Aorta (tissue), 5 donors: ENCODE measurements around the gene HLA-G. TPM values are rescaled to one million over a fixed set of nuclear protein-coding genes. Genes with fewer than 3 reads are reported as not detected.
"Not testable (repeated sequence)": the region's sequence is repeated elsewhere in the genome, so short reads cannot be mapped to it uniquely, and the experiment has no call there.

Source experiments
- ATAC-seq: fragments of 200-7000 bp; cut with Tn5 transposase; one replicate; pipeline ENCODE4 v1.9.1; 2022; ENCODE audit warnings: moderate library complexity; ENCODE audit not compliant: low FRiP score
- DNase-seq, 2 donors: peaks; one replicate each; pipeline ENCODE4 v3.0.0-alpha.2; 2020
- H3K27ac ChIP-seq, 2 donors: one replicate each; pipeline ENCODE4 v1.5.1; 2013; ENCODE audit warnings: low read length in 2 of 2, mild to moderate bottlenecking in 2 of 2, moderate library complexity in 2 of 2, control low read depth in 1 of 2, inconsistent platforms in 1 of 2, low read depth in 1 of 2
- H3K27me3 ChIP-seq, 2 donors: one replicate each; pipeline ENCODE4 v1.6.1; 2013; ENCODE audit warnings: control low read depth in 1 of 2, low read length in 1 of 2, mild to moderate bottlenecking in 1 of 2, moderate library complexity in 1 of 2; ENCODE audit not compliant: insufficient read depth in 2 of 2, control insufficient read depth in 1 of 2
- H3K36me3 ChIP-seq, 2 donors: one replicate each; pipeline ENCODE4 v1.6.1; 2013; ENCODE audit warnings: control low read depth in 1 of 2, low read length in 1 of 2, mild to moderate bottlenecking in 1 of 2; ENCODE audit not compliant: insufficient read depth in 2 of 2, control insufficient read depth in 1 of 2
- H3K4me1 ChIP-seq, 2 donors: one replicate each; pipeline ENCODE4 v1.6.1; 2013; ENCODE audit warnings: low read length in 2 of 2, control low read depth in 1 of 2, mild to moderate bottlenecking in 1 of 2, moderate library complexity in 1 of 2; ENCODE audit not compliant: insufficient read depth in 2 of 2, control insufficient read depth in 1 of 2
- H3K4me3 ChIP-seq, 2 donors: one replicate each; pipeline ENCODE4 v1.5.1; 2013; ENCODE audit warnings: low read length in 2 of 2, control low read depth in 1 of 2, mild to moderate bottlenecking in 1 of 2
- H3K9me3 ChIP-seq: one replicate; pipeline ENCODE4 v1.6.1; 2013; ENCODE audit warnings: mild to moderate bottlenecking, low read length; ENCODE audit not compliant: control insufficient read depth
- WGBS, 2 donors: extraction: QIAGEN DNeasy Blood & Tissue Kit; methylation state at CpG; one replicate each; pipeline ENCODE4 v1.1.7; 2013; 5-methylcytosine and 5-hydroxymethylcytosine counted together
- intact Hi-C, 2 donors: fragments of 100-400 bp; cut with DNase I; formaldehyde crosslinking; loops; one replicate each; pipeline versions ENCODE4 v1.14.2 to v1.15.0; 2022
- polyA plus RNA-seq, 2 donors: library from polyadenylated mRNA; stranded (reverse); fragments of 200-250 nt; gene quantifications; one replicate each; pipeline ENCODE4 v1.2.3, GENCODE V29; 2013
- total RNA-seq, 2 donors: library from RNA; stranded (reverse); fragmentation: NEBNext Ultra II Directional; extraction: Animal tissue kit (Norgen Biotek cat#: 25700); gene quantifications; one replicate each; pipeline ENCODE4 v1.2.1, GENCODE V29; 2021
- donor health status: healthy with polysubstance abuse.
- donor health status: Bipolar disorder and iron deficiency.
- donor health status: DM: no; HTN: no; CAD: no.
- donor health status: DM: no; HTN: no; CAD: no.
- donor health status: DM: yes; HTN: yes; CAD: no.

Gene HLA-G
- total and polyA plus RNA-seq, 4 donors, result 0.29 to 1.3 (median 0.88) TPM; not detected in 1

DNA sequence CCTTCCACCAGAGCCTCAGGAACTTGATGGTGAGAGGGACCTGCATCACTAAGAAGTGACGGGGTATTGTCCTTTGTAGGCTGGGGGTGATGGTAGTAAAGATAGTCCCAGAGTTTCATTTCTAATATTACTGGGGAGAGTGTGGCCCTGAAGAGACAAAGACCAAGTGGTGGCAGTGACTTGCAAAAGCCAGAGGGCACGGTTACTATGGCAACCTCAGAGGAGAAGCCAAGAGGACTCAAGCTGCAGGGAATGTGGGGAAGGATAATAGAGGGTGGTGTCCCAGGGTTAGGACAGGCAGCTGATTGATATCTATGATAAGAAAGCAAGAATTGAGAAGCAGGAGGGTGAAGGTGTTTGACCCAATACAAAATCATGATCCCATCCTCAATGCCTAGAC, 42.5 kb downstream of the HLA-G start:
- no peaks in the 10 kb centered on the region for H3K27me3 ChIP-seq
- ATAC-seq (no peak), DNase-seq (no peak)
- WGBS, 2 donors, result 36 to 88% methylated on average over 2 of the region's 2 CpGs
- no peaks in the 10 kb centered on the region for H3K36me3 ChIP-seq
- H3K4me3 ChIP-seq, result no peak overlapping the region
- H3K9me3 ChIP-seq, result no peaks in the 10 kb centered on the region
- H3K4me1 ChIP-seq, result no peaks in the 10 kb centered on the region
- no peak overlapping the region for H3K27ac ChIP-seq
- intact Hi-C loops, result no loop called here

GRCh38 chr6:29872791-29873190, 45.2 kb downstream of the HLA-G start:
- WGBS, 2 donors, result 29 to 85% methylated on average over 3 of the region's 3 CpGs
- DNase-seq (no peak), ATAC-seq (no peak)

GRCh38 chr6:29875257-29875656, 47.6 kb downstream of the HLA-G start:
- WGBS, 2 donors, result 50 to 94% methylated on average over 1 of the region's 1 CpG
- ATAC-seq, result no peak
- intact Hi-C loops, result no loop called here

More at GRCh38 chr6:29872791-29873190, 45.2 kb downstream of the HLA-G start:
- Histone ChIP-seq H3K9me3 (no peaks in the 10 kb centered on the region), H3K4me1 (no peaks in the 10 kb centered on the region), H3K27ac (no peak overlapping the region), H3K27me3 (no peaks in the 10 kb centered on the region), H3K4me3 (no peak overlapping the region), H3K36me3 (no peaks in the 10 kb centered on the region)
- intact Hi-C loops, result no loop called here

GRCh38 chr6:29875734-29876133, 48.1 kb downstream of the HLA-G start:
- DNase-seq, H3K27ac ChIP-seq, H3K9me3 ChIP-seq, H3K27me3 ChIP-seq, H3K4me3 ChIP-seq, ATAC-seq, intact Hi-C loops, H3K4me1 ChIP-seq, H3K36me3 ChIP-seq: not testable (repeated sequence)
- WGBS, 2 donors, result 71% methylated on average over 6 of the region's 6 CpGs; no CpG with 5 or more reads in 1 of the 2 donors

More at GRCh38 chr6:29875257-29875656, 47.6 kb downstream of the HLA-G start:
- no peaks in the 10 kb centered on the region for H3K36me3 ChIP-seq
- no peaks in the 10 kb centered on the region for H3K4me1 ChIP-seq
- no peaks in the 10 kb centered on the region for H3K9me3 ChIP-seq
- no peak for DNase-seq
- H3K4me3 ChIP-seq, result no peak overlapping the region
- H3K27ac ChIP-seq, result no peak overlapping the region
- no peaks in the 10 kb centered on the region for H3K27me3 ChIP-seq

Other genes with a start within 250 kb of the HLA-G start
- gene OR2H2, start 242.7 kb upstream of the HLA-G start, total RNA-seq, result not detected
- not detected for gene OR2H2, start 242.7 kb upstream of the HLA-G start, polyA plus RNA-seq
- gene GABBR1, start 194.6 kb upstream of the HLA-G start, total RNA-seq, result 100 to 1,000 TPM in 1 of 2 donors, 10 to 100 TPM in 1; 91.6 to 126 TPM
- 100 to 1,000 TPM in 1 of 2 donors, 10 to 100 TPM in 1; 13.6 to 103 TPM for gene GABBR1, start 194.6 kb upstream of the HLA-G start, polyA plus RNA-seq
- not detected for gene MOG, start 170.7 kb upstream of the HLA-G start, total RNA-seq
- gene MOG, start 170.7 kb upstream of the HLA-G start, polyA plus RNA-seq, result 1 to 10 TPM in 1 of 2 donors, not detected in 1; 1.5 TPM
- under 1 TPM in 1 of 2 donors, not detected in 1; 0.49 TPM for gene ZFP57, start 146.7 kb upstream of the HLA-G start, total RNA-seq
- 1 to 10 TPM in 1 of 2 donors, not detected in 1; 7.1 TPM for gene ZFP57, start 146.7 kb upstream of the HLA-G start, polyA plus RNA-seq
- 100 to 1,000 TPM in 1 of 2 donors, 10 to 100 TPM in 1; 90.5 to 124 TPM for gene HLA-F, start 104.4 kb upstream of the HLA-G start, total RNA-seq
- gene HLA-F, start 104.4 kb upstream of the HLA-G start, polyA plus RNA-seq, result 100 to 1,000 TPM in 1 of 2 donors, 10 to 100 TPM in 1; 34.2 to 153 TPM
- 100 to 1,000 TPM; 468 to 599 TPM for gene HLA-A, start 114.7 kb downstream of the HLA-G start, total RNA-seq
- gene HLA-A, start 114.7 kb downstream of the HLA-G start, polyA plus RNA-seq, result 100 to 1,000 TPM; 216 to 526 TPM
- gene POLR1H, start 233.4 kb downstream of the HLA-G start, total RNA-seq, result 10 to 100 TPM; 20.5 to 21.4 TPM
- 10 to 100 TPM; 21.0 to 42.1 TPM for gene POLR1H, start 233.4 kb downstream of the HLA-G start, polyA plus RNA-seq
- 10 to 100 TPM; 40.0 to 43.8 TPM for gene PPP1R11, start 239.4 kb downstream of the HLA-G start, total RNA-seq
- gene PPP1R11, start 239.4 kb downstream of the HLA-G start, polyA plus RNA-seq, result 10 to 100 TPM; 61.6 to 66.7 TPM
- gene RNF39, start 247.9 kb downstream of the HLA-G start, total RNA-seq, result not detected
- gene RNF39, start 247.9 kb downstream of the HLA-G start, polyA plus RNA-seq, result under 1 TPM in 1 of 2 donors, not detected in 1; 0.26 TPM